Hematopoietic multipotent progenitor cell treated with erythropoietin and hydrocortisone succinate and interleukin-3 and kit ligand, for 17 days (in vitro differentiated cells): ENCODE data around the gene F10.
"Not testable (repeated sequence)": the region's sequence is repeated elsewhere in the genome, so short reads cannot be mapped to it uniquely, and the experiment has no call there.

Experiments used
- DNase-seq: peaks from one replicate; pipeline ENCODE4 v3.0.0-alpha.2; 2015; ENCODE audit warnings: low spot score

The F10 gene

GRCh38 chr13:113122550-113123225 is at the start of gene F10:
F10 (plus strand) TSS chr13:113122799; CDS start chr13:113122856, 57 bp downstream.
- no peak for DNase-seq

- no peak for DNase-seq
Measured at GRCh38 chr13:113073942-113074341, 48.7 kb upstream of the F10 start.

GRCh38 chr13:113074401-113074800 is 48.2 kb upstream of the F10 start:
- DNase-seq = no peak

- no peak for DNase-seq
Measured at GRCh38 chr13:113074876-113075275, 47.7 kb upstream of the F10 start.

GRCh38 chr13:113075711-113076110 is 46.9 kb upstream of the F10 start:
- DNase-seq = no peak

GRCh38 chr13:113076681-113077401 is 45.8 kb upstream of the F10 start:
- DNase-seq = no peak

- DNase-seq = no peak
Measured at GRCh38 chr13:113077566-113077952, 45.0 kb upstream of the F10 start.

GRCh38 chr13:113077953-113078901 is 44.4 kb upstream of the F10 start:
- DNase-seq = no peak

GRCh38 chr13:113078902-113079780 is 43.5 kb upstream of the F10 start:
- no peak for DNase-seq

- DNase-seq = not testable (repeated sequence)
Measured at GRCh38 chr13:113079781-113080080, 42.9 kb upstream of the F10 start.

GRCh38 chr13:113080361-113080831 is 42.2 kb upstream of the F10 start:
- no peak for DNase-seq

- DNase-seq = no peak
Measured at GRCh38 chr13:113080901-113081521, 41.6 kb upstream of the F10 start.

- no peak for DNase-seq
Measured at GRCh38 chr13:113082198-113083021, 40.2 kb upstream of the F10 start.

- DNase-seq = no peak
Measured at GRCh38 chr13:113083022-113083373, 39.6 kb upstream of the F10 start.

- DNase-seq = no peak
Measured at GRCh38 chr13:113083402-113084061, 39.1 kb upstream of the F10 start.

- DNase-seq = no peak
Measured at GRCh38 chr13:113084094-113084942, 38.3 kb upstream of the F10 start.

- no peak for DNase-seq
Measured at GRCh38 chr13:113084943-113085540, 37.6 kb upstream of the F10 start.

- DNase-seq = no peak
Measured at GRCh38 chr13:113086031-113086750, 36.4 kb upstream of the F10 start.
